ENCODE measurements around the gene PNLIP. TPM values are rescaled to one million over a fixed set of nuclear protein-coding genes. Genes with fewer than 3 reads are reported as not detected.

The PNLIP gene
- total and polyA plus RNA-seq, 7 donors = 4.2 TPM; not detected in 6

- intact Hi-C loops (cut with DNase I) = no loop called here
- no peak for DNase-seq
- Histone ChIP-seq H3K4me3 (no peak overlapping the region), H3K27me3 (no peaks in the 10 kb centered on the region), H3K9me3 (no peaks in the 10 kb centered on the region), H3K27ac (no peak overlapping the region), H3K4me1 (no peaks in the 10 kb centered on the region), H3K36me3 (no peaks in the 10 kb centered on the region)
- TF ChIP-seq CTCF (IDR thresholded peaks at IDR 0.05) (no peak), EP300 (IDR thresholded peaks at IDR 0.05) (no peak), POLR2AphosphoS5 (IDR thresholded peaks at IDR 0.05) (no peak), POLR2A (IDR thresholded peaks at IDR 0.05) (no peak)
- WGBS, 2 donors = 88 to 91% methylated on average over 5 of the region's 5 CpGs
Measured at GRCh38 chr10:116597543-116597942, 51.8 kb downstream of the PNLIP start.

- no peaks in the 10 kb centered on the region for H3K9me3 ChIP-seq
- H3K4me3 ChIP-seq = no peak overlapping the region
- intact Hi-C loops (cut with DNase I) = no loop called here
- no peaks in the 10 kb centered on the region for H3K36me3 ChIP-seq
- no peaks in the 10 kb centered on the region for H3K4me1 ChIP-seq
- TF ChIP-seq EP300 (IDR thresholded peaks at IDR 0.05) = no peak
- no peak for TF ChIP-seq POLR2A (IDR thresholded peaks at IDR 0.05)
- no peak for TF ChIP-seq CTCF (IDR thresholded peaks at IDR 0.05)
- TF ChIP-seq POLR2AphosphoS5 (IDR thresholded peaks at IDR 0.05) = no peak
- no peak for DNase-seq
- H3K27ac ChIP-seq = no peak overlapping the region
- H3K27me3 ChIP-seq = no peaks in the 10 kb centered on the region
Measured at GRCh38 chr10:116598329-116598728, 52.6 kb downstream of the PNLIP start.

DNA sequence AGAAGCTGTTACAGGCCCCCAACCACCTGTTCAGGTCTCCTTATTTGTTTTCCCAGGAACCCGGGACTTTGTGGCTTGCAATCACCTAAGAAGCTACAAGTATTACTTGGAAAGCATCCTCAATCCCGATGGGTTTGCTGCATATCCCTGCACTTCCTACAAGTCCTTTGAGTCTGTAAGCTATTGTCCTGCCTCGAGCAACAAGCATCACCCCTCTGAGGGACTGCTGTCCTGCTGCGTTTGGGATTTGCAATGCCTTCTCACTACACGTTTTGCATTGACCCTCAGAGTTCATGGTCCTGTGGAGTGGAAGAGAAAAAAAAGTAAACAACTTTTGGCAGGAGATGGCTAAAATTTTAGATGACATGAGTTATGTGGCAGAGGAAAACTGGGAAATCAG, 54.3 kb downstream of the PNLIP start:
- Histone ChIP-seq H3K27me3 (no peaks in the 10 kb centered on the region), H3K27ac (no peak overlapping the region), H3K4me1 (no peaks in the 10 kb centered on the region), H3K36me3 (no peaks in the 10 kb centered on the region), H3K9me3 (no peaks in the 10 kb centered on the region), H3K4me3 (no peak overlapping the region)
- no peak for DNase-seq
- TF ChIP-seq POLR2AphosphoS5 (IDR thresholded peaks at IDR 0.05) (no peak), EP300 (IDR thresholded peaks at IDR 0.05) (no peak), POLR2A (IDR thresholded peaks at IDR 0.05) (no peak), CTCF (IDR thresholded peaks at IDR 0.05) (no peak)
- 72 to 80% methylated on average over 5 of the region's 5 CpGs for WGBS, 2 donors
- intact Hi-C loops (cut with DNase I) = no loop called here

DNA sequence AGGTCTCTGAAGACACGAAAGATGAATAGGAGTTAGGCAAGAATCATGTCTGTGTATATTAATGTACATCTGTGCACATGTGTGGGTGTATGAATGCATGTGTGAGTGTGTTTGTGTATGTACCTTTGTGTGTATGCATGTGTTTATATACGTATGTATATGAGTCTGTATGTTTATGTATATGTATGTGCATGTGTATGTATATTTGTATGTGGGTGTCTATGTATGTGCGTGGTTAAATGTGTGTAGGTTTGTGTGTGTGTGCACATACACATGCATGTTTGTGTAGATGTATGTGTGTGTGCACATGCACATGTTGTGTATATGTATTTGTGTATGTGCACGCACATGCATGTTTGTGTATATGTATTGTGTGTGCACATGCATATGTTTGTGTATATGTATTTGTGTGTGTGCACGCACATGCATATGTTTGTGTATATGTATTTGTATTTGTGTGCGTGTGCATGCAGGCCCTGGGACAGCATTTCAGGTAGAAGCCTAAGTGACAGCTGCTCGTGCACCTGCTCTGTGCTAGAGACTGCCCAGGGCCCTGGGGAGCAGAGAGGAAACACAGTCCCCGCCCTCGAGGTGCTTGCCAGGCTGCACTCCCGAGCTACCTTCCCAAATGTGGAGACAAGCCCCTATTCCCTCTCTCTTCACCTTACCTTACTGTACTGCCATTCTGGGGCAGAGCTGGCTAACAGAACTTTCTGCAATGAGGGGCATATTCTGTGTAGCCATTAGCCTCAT, 57.1 kb downstream of the PNLIP start:
- 60 to 75% methylated on average over 10 of the region's 10 CpGs for WGBS, 2 donors
- intact Hi-C loops (cut with DNase I) = no loop called here
- H3K36me3 ChIP-seq = no peaks in the 10 kb centered on the region
- no peak overlapping the region for H3K27ac ChIP-seq
- TF ChIP-seq POLR2A (IDR thresholded peaks at IDR 0.05) = no peak
- no peak for TF ChIP-seq POLR2AphosphoS5 (IDR thresholded peaks at IDR 0.05)
- no peak for TF ChIP-seq CTCF (IDR thresholded peaks at IDR 0.05)
- no peak for TF ChIP-seq EP300 (IDR thresholded peaks at IDR 0.05)
- H3K9me3 ChIP-seq = no peaks in the 10 kb centered on the region
- no peak for DNase-seq
- H3K4me1 ChIP-seq = no peaks in the 10 kb centered on the region
- no peaks in the 10 kb centered on the region for H3K27me3 ChIP-seq
- H3K4me3 ChIP-seq = no peak overlapping the region

GRCh38 chr10:116606061-116606483, 60.3 kb downstream of the PNLIP start:
- no peak for TF ChIP-seq POLR2A (IDR thresholded peaks at IDR 0.05)
- TF ChIP-seq CTCF (IDR thresholded peaks at IDR 0.05) = no peak
- no peak for TF ChIP-seq POLR2AphosphoS5 (IDR thresholded peaks at IDR 0.05)
- TF ChIP-seq EP300 (IDR thresholded peaks at IDR 0.05) = no peak
- intact Hi-C loops (cut with DNase I) = no loop called here

More at GRCh38 chr10:116606061-116606483, 60.3 kb downstream of the PNLIP start:
- Histone ChIP-seq H3K9me3 (no peaks in the 10 kb centered on the region), H3K4me1 (peaks cover 0 to 6% (median 0%) of the 10 kb centered on the region in 4 donors), H3K27ac (no peak overlapping the region), H3K27me3 (peaks cover 0 to 26% (median 7%) of the 10 kb centered on the region in 3 donors), H3K4me3 (no peak overlapping the region), H3K36me3 (no peaks in the 10 kb centered on the region)
- DNase-seq = no peak
- WGBS, 2 donors = 59 to 78% methylated on average over 8 of the region's 8 CpGs
